ENCODE measurements around the gene PMEL. TPM values are rescaled to one million over a fixed set of nuclear protein-coding genes. Genes with fewer than 3 reads are reported as not detected.

Gene PMEL
- total RNA-seq, 1 donor from 2014 or later: 136 TPM

GRCh38 chr12:55915482-55915859, 50.4 kb downstream of the PMEL start:
- H3K4me3 Mint-ChIP-seq: no peak overlapping the region
- H3K27me3 Mint-ChIP-seq: no peaks in the 10 kb centered on the region
- H3K4me1 Mint-ChIP-seq (ENCODE audit: unreplicated experiment): no peaks in the 10 kb centered on the region
- no peak for DNase-seq (ENCODE audit: extremely low spot score, unreplicated experiment)
- H3K27ac Mint-ChIP-seq: no peak overlapping the region
- no peak for TF ChIP-seq CTCF (conservative IDR thresholded peaks at IDR 0.05)
- H3K9me3 Mint-ChIP-seq: no peaks in the 10 kb centered on the region
- H3K36me3 Mint-ChIP-seq: peaks cover 15% of the 10 kb centered on the region

GRCh38 chr12:55912908-55913307, 52.9 kb downstream of the PMEL start:
- no peaks in the 10 kb centered on the region for H3K9me3 Mint-ChIP-seq
- TF ChIP-seq CTCF (conservative IDR thresholded peaks at IDR 0.05): no peak

GRCh38 chr12:55909513-55909884, 56.3 kb downstream of the PMEL start:
- Mint-ChIP-seq H3K27ac (no peak overlapping the region), H3K9me3 (no peaks in the 10 kb centered on the region), H3K27me3 (no peaks in the 10 kb centered on the region), H3K4me3 (no peak overlapping the region), H3K4me1 (ENCODE audit: unreplicated experiment) (peaks cover 11% of the 10 kb centered on the region), H3K36me3 (peaks cover 9% of the 10 kb centered on the region)
- no peak for DNase-seq (ENCODE audit: extremely low spot score, unreplicated experiment)
- TF ChIP-seq CTCF (conservative IDR thresholded peaks at IDR 0.05): no peak

More at GRCh38 chr12:55912908-55913307, 52.9 kb downstream of the PMEL start:
- peaks cover 11% of the 10 kb centered on the region for H3K4me1 Mint-ChIP-seq (ENCODE audit: unreplicated experiment)
- DNase-seq (ENCODE audit: extremely low spot score, unreplicated experiment): no peak
- no peaks in the 10 kb centered on the region for H3K27me3 Mint-ChIP-seq
- peaks cover 15% of the 10 kb centered on the region for H3K36me3 Mint-ChIP-seq
- H3K27ac Mint-ChIP-seq: no peak overlapping the region
- H3K4me3 Mint-ChIP-seq: no peak overlapping the region

- no peak for DNase-seq (ENCODE audit: extremely low spot score, unreplicated experiment)
- H3K4me1 Mint-ChIP-seq (ENCODE audit: unreplicated experiment): peaks cover 11% of the 10 kb centered on the region
- no peaks in the 10 kb centered on the region for H3K27me3 Mint-ChIP-seq
These were observed 56.9 kb downstream of the PMEL start for GRCh38 chr12:55908726-55909512.

GRCh38 chr12:55906056-55906455, 59.8 kb downstream of the PMEL start:
- Mint-ChIP-seq H3K36me3 (peaks cover 9% of the 10 kb centered on the region), H3K27ac (no peak overlapping the region)

More at GRCh38 chr12:55908726-55909512, 56.9 kb downstream of the PMEL start:
- Mint-ChIP-seq H3K9me3 (no peaks in the 10 kb centered on the region), H3K36me3 (peaks cover 7% of the 10 kb centered on the region), H3K4me3 (no peak overlapping the region), H3K27ac (peak overlapping the region; percentile 22)
- TF ChIP-seq CTCF (conservative IDR thresholded peaks at IDR 0.05): no peak

More at GRCh38 chr12:55906056-55906455, 59.8 kb downstream of the PMEL start:
- Mint-ChIP-seq H3K9me3 (no peaks in the 10 kb centered on the region), H3K4me3 (no peak overlapping the region), H3K27me3 (no peaks in the 10 kb centered on the region), H3K4me1 (ENCODE audit: unreplicated experiment) (peaks cover 11% of the 10 kb centered on the region)
- TF ChIP-seq CTCF (conservative IDR thresholded peaks at IDR 0.05): no peak
- no peak for DNase-seq (ENCODE audit: extremely low spot score, unreplicated experiment)

Other genes with a start within 250 kb of the PMEL start
- 89.9 and 98.6 TPM in 2 replicates for gene BLOC1S1, start 250.0 kb downstream of the PMEL start, total RNA-seq (ENCODE audit: low replicate concordance)
- 7.4 and 14.1 TPM in 2 replicates for gene RDH5, start 245.6 kb downstream of the PMEL start, total RNA-seq (ENCODE audit: low replicate concordance)
- gene CD63, start 237.0 kb downstream of the PMEL start, total RNA-seq (ENCODE audit: low replicate concordance): 525 and 567 TPM in 2 replicates
- 11.8 and 40.1 TPM in 2 replicates for gene GDF11, start 222.9 kb downstream of the PMEL start, total RNA-seq (ENCODE audit: low replicate concordance)
- gene SARNP, start 148.3 kb downstream of the PMEL start, total RNA-seq (ENCODE audit: low replicate concordance): 51.4 and 75.9 TPM in 2 replicates
- 50.9 and 76.1 TPM in 2 replicates for gene ORMDL2, start 148.0 kb downstream of the PMEL start, total RNA-seq (ENCODE audit: low replicate concordance)
- gene DNAJC14, start 136.5 kb downstream of the PMEL start, total RNA-seq (ENCODE audit: low replicate concordance): 30.0 and 34.6 TPM in 2 replicates
- 0.38 and 0.48 TPM in 2 replicates for gene MMP19, start 123.1 kb downstream of the PMEL start, total RNA-seq (ENCODE audit: low replicate concordance)
- 28.0 and 33.7 TPM in 2 replicates for gene PYM1, start 38.1 kb downstream of the PMEL start, total RNA-seq (ENCODE audit: low replicate concordance)
- gene DGKA, start 34.9 kb downstream of the PMEL start, total RNA-seq (ENCODE audit: low replicate concordance): 28.6 and 46.6 TPM in 2 replicates
- 52.8 and 82.8 TPM in 2 replicates for gene CDK2, start 788 bp upstream of the PMEL start, total RNA-seq (ENCODE audit: low replicate concordance)
- gene RAB5B, start 8.0 kb upstream of the PMEL start, total RNA-seq (ENCODE audit: low replicate concordance): 105 and 131 TPM in 2 replicates
- gene SUOX, start 31.2 kb upstream of the PMEL start, total RNA-seq (ENCODE audit: low replicate concordance): 28.4 and 34.6 TPM in 2 replicates
- 6.1 and 21.0 TPM in 2 replicates for gene IKZF4, start 55.0 kb upstream of the PMEL start, total RNA-seq (ENCODE audit: low replicate concordance)
- 20.2 and 38.7 TPM in 2 replicates for gene RPS26, start 75.9 kb upstream of the PMEL start, total RNA-seq (ENCODE audit: low replicate concordance)
- 76.5 and 176 TPM in 2 replicates for gene ERBB3, start 114.1 kb upstream of the PMEL start, total RNA-seq (ENCODE audit: low replicate concordance)
- 115 and 141 TPM in 2 replicates for gene PA2G4, start 138.5 kb upstream of the PMEL start, total RNA-seq (ENCODE audit: low replicate concordance)
- gene RPL41, start 150.6 kb upstream of the PMEL start, total RNA-seq (ENCODE audit: low replicate concordance): 4,566 and 4,714 TPM in 2 replicates
- gene ZC3H10, start 152.2 kb upstream of the PMEL start, total RNA-seq (ENCODE audit: low replicate concordance): 11.6 and 12.1 TPM in 2 replicates
- 81.4 and 96.3 TPM in 2 replicates for gene ESYT1, start 162.2 kb upstream of the PMEL start, total RNA-seq (ENCODE audit: low replicate concordance)
- gene MYL6B, start 186.5 kb upstream of the PMEL start, total RNA-seq (ENCODE audit: low replicate concordance): 66.2 and 161 TPM in 2 replicates
- gene MYL6, start 192.3 kb upstream of the PMEL start, total RNA-seq (ENCODE audit: low replicate concordance): 1,223 and 1,943 TPM in 2 replicates
- 92.8 and 147 TPM in 2 replicates for gene SMARCC2, start 223.4 kb upstream of the PMEL start, total RNA-seq (ENCODE audit: low replicate concordance)